NCI-H128 (cell line): ENCODE data around the gene CSNK1D.

Experiments used
- DNase-seq: peaks from one replicate; lab custom pipeline; 2025; ENCODE audit not compliant: unreplicated experiment; lab: John Stamatoyannopoulos, UW

CSNK1D gene

GRCh38 chr17:82310877-82311276, 37.4 kb upstream of the CSNK1D start:
- no peak for DNase-seq

GRCh38 chr17:82309656-82310570, 36.4 kb upstream of the CSNK1D start:
- no peak for DNase-seq

GRCh38 chr17:82305727-82306300, 32.3 kb upstream of the CSNK1D start:
- DNase-seq = no peak

- no peak for DNase-seq
Measured at GRCh38 chr17:82304826-82305726, 31.6 kb upstream of the CSNK1D start.

GRCh38 chr17:82303944-82304808, 30.7 kb upstream of the CSNK1D start:
- DNase-seq = no peak

- DNase-seq = no peak
Measured at GRCh38 chr17:82302991-82303943, 29.8 kb upstream of the CSNK1D start.

GRCh38 chr17:82302568-82302963, 29.1 kb upstream of the CSNK1D start:
- no peak for DNase-seq

- DNase-seq = no peak
Measured at GRCh38 chr17:82301916-82302567, 28.5 kb upstream of the CSNK1D start.

- no peak for DNase-seq
Measured at GRCh38 chr17:82301300-82301915, 27.9 kb upstream of the CSNK1D start.

- no peak for DNase-seq
Measured at GRCh38 chr17:82300707-82301270, 27.3 kb upstream of the CSNK1D start.

- no peak for DNase-seq
Measured at GRCh38 chr17:82300228-82300627, 26.7 kb upstream of the CSNK1D start.

- DNase-seq = no peak
Measured at GRCh38 chr17:82299452-82299851, 26.0 kb upstream of the CSNK1D start.

- DNase-seq = no peak
Measured at GRCh38 chr17:82298538-82299421, 25.3 kb upstream of the CSNK1D start.

GRCh38 chr17:82297714-82298537, 24.4 kb upstream of the CSNK1D start:
- DNase-seq = no peak

- DNase-seq = no peak
Measured at GRCh38 chr17:82297280-82297713, 23.8 kb upstream of the CSNK1D start.
